Endothelial cell of umbilical vein (primary cell): ENCODE results near the gene FCN1. TPM values are rescaled to one million over a fixed set of nuclear protein-coding genes. Genes with fewer than 3 reads are reported as not detected.

Experiments used
- BruUV-seq: library from RNA; stranded (reverse); fragments of 400-500 nt; replicated peaks from 2 replicates; lab custom pipeline; 2021; lab: Mats Ljungman, UMichigan
- CTCF ChIA-PET: fragments of 300-600, 350-600 bp; sonication (Branson Sonifier 250); formaldehyde crosslinking; loops from one replicate; lab custom pipeline; 2021; ENCODE audit warnings: antibody characterized with exemption, inconsistent platforms; lab: Charles Lee
- POLR2A ChIA-PET: fragments of 300-600, 350-600 bp; sonication (Branson Sonifier 250); formaldehyde crosslinking; loops from one replicate; lab custom pipeline; 2021; ENCODE audit warnings: antibody characterized with exemption, inconsistent platforms; lab: Charles Lee
- DNase-seq: peaks from one replicate; pipeline ENCODE4 v3.0.0-alpha.2; 2011; ENCODE audit warnings: low read depth, low spot score
- FAIRE-seq: peaks from 2 replicates; lab custom pipeline; 2011; peaks lifted over from hg19 to GRCh38; lab: Jason Lieb, UNC
- H2AFZ ChIP-seq: 2 replicates; pipeline ENCODE4 v1.6.0; 2012; ENCODE audit warnings: low read depth, low read length, control low read depth, inconsistent platforms
- H3K27ac ChIP-seq: 2 replicates; pipeline ENCODE4 v1.5.1; 2011; ENCODE audit warnings: low read depth, mild to moderate bottlenecking, control low read depth, low read length, moderate library complexity; ENCODE audit not compliant: insufficient read depth
- H3K27me3 ChIP-seq, 2 experiments: 2 replicates each; pipeline versions ENCODE4 v1.6.0 to v1.6.1; 2011; ENCODE audit warnings: low read length in 2 of 2, mixed read lengths in 1 of 2; ENCODE audit not compliant: control insufficient read depth in 2 of 2, insufficient read depth in 2 of 2
- H3K36me3 ChIP-seq, 2 experiments: 2 replicates in 1 of 2; 3 replicates in 1 of 2; pipeline ENCODE4 v1.5.1; 2011; ENCODE audit warnings: low read length in 2 of 2, mild to moderate bottlenecking in 1 of 2, moderate library complexity in 1 of 2; ENCODE audit not compliant: control insufficient read depth in 2 of 2, insufficient read depth in 2 of 2; ENCODE audit errors: extremely low read depth in 1 of 2
- H3K4me1 ChIP-seq: 3 replicates; pipeline ENCODE4 v1.5.1; 2011; ENCODE audit warnings: mild to moderate bottlenecking, low read length; ENCODE audit not compliant: control insufficient read depth, insufficient read depth; ENCODE audit errors: extremely low read depth
- H3K4me2 ChIP-seq: 2 replicates; pipeline ENCODE4 v1.6.1; 2011; ENCODE audit warnings: low read length, control low read depth, mixed read lengths; ENCODE audit not compliant: insufficient read depth
- H3K4me3 ChIP-seq, 3 experiments: fragments of 200-600 bp in 1 of 3; sonication (generic), shearing (Covaris generic) in 1 of 3; replicated peaks in 1 of 3; 2 replicates each; pipeline ENCODE4 v1.5.1; 2011 to 2016; ENCODE audit warnings: control low read depth in 3 of 3, low read length in 3 of 3, mild to moderate bottlenecking in 2 of 3, inconsistent platforms in 1 of 3, low read depth in 1 of 3, moderate library complexity in 1 of 3; ENCODE audit not compliant: insufficient read depth in 1 of 3
- H3K79me2 ChIP-seq: 2 replicates; pipeline ENCODE4 v1.6.0; 2012; ENCODE audit warnings: low read length, inconsistent platforms; ENCODE audit not compliant: control insufficient read depth, insufficient read depth
- H3K9ac ChIP-seq: replicated peaks from 2 replicates; pipeline ENCODE3; 2011; ENCODE audit warnings: low read length, control low read depth; ENCODE audit not compliant: insufficient read depth; ENCODE audit errors: extremely low read depth
- H3K9me1 ChIP-seq: replicated peaks from 3 replicates; pipeline ENCODE4 v1.6.0; 2011; ENCODE audit warnings: mild to moderate bottlenecking, low read length; ENCODE audit not compliant: control insufficient read depth, insufficient read depth; ENCODE audit errors: extremely low read depth
- H3K9me3 ChIP-seq: replicated peaks from 2 replicates; pipeline ENCODE4 v1.5.1; 2012; ENCODE audit warnings: low read length, inconsistent platforms; ENCODE audit not compliant: control insufficient read depth, insufficient read depth
- H4K20me1 ChIP-seq: replicated peaks from 2 replicates; pipeline ENCODE3; 2011; ENCODE audit warnings: mild to moderate bottlenecking, low read length; ENCODE audit not compliant: control insufficient read depth, insufficient read depth; ENCODE audit errors: extremely low read depth
- CTCF ChIP-seq, 2 donors: IDR thresholded peaks; 1 replicate in 1 of 2; 2 replicates in 1 of 2; pipeline ENCODE4 v1.5.1; 2011; ENCODE audit warnings: low read length in 2 of 2, mild to moderate bottlenecking in 2 of 2, moderate library complexity in 2 of 2, control low read depth in 1 of 2, inconsistent platforms in 1 of 2, low read depth in 1 of 2; ENCODE audit not compliant: insufficient read depth in 1 of 2; ENCODE audit errors: extremely low read depth in 1 of 2
- EZH2 ChIP-seq: IDR thresholded peaks from 2 replicates; pipeline ENCODE4 v1.6.1; 2012; ENCODE audit warnings: borderline replicate concordance, low read depth, mild to moderate bottlenecking, moderate library complexity, low read length, inconsistent platforms; ENCODE audit not compliant: severe bottlenecking
- FOS ChIP-seq: IDR thresholded peaks from 2 replicates; pipeline ENCODE4 v1.6.1; 2011; ENCODE audit warnings: mild to moderate bottlenecking, low read length, moderate library complexity, borderline replicate concordance; ENCODE audit not compliant: insufficient read depth
- GATA2 ChIP-seq: IDR thresholded peaks from 2 replicates; pipeline ENCODE4 v1.7.0; 2011; ENCODE audit warnings: low read depth, mild to moderate bottlenecking, moderate library complexity, mixed read lengths, low read length; ENCODE audit not compliant: insufficient read length, insufficient read depth
- JUN ChIP-seq: IDR thresholded peaks from 2 replicates; pipeline ENCODE4 v1.6.1; 2011; ENCODE audit warnings: borderline replicate concordance, low read depth; ENCODE audit not compliant: insufficient read length, insufficient read depth
- MAX ChIP-seq: IDR thresholded peaks from 2 replicates; pipeline ENCODE4 v1.6.1; 2011; ENCODE audit not compliant: insufficient read depth, insufficient read length
- MYC ChIP-seq: IDR thresholded peaks from one replicate; pipeline ENCODE4 v1.6.1; 2011; ENCODE audit warnings: mild to moderate bottlenecking, low read depth, low read length
- POLR2A ChIP-seq: IDR thresholded peaks from 2 replicates; pipeline ENCODE4 v1.6.1; 2012; ENCODE audit warnings: low read depth, mild to moderate bottlenecking, control low read depth, low read length
- POLR2AphosphoS5 ChIP-seq: IDR thresholded peaks from 2 replicates; pipeline ENCODE4 v1.6.1; 2012; ENCODE audit warnings: low read depth, mild to moderate bottlenecking, control low read depth, low read length, moderate library complexity; ENCODE audit not compliant: insufficient read depth
- dilution Hi-C: fragments of 300-500 bp; cut with MboI; formaldehyde crosslinking; loops from one replicate; pipeline ENCODE4 v1.15.0; 2019; ENCODE audit warnings: low sequenced_read_pairs; ENCODE audit not compliant: extremely low pct_ligation_motif_present
- intact Hi-C: fragments of 100-400 bp; cut with micrococcal nuclease; formaldehyde crosslinking; loops from one replicate; pipeline ENCODE4 v1.10.0; 2022
- polyA plus RNA-seq, 4 experiments: library from polyadenylated mRNA; depleted of rRNA in 3 of 4; stranded (reverse) in 3 of 4; unstranded in 1 of 4; fragments of >200 nt; gene quantifications; 2 replicates each; pipeline versions ENCODE4 v1.2.1 to v1.2.3, GENCODE V29; 2011 to 2012; ENCODE audit warnings: missing spikeins in 1 of 4
- total RNA-seq: library from RNA; stranded (reverse); gene quantifications from 2 replicates; pipeline ENCODE4 v1.2.3, GENCODE V29; 2021

FCN1 gene
- total and polyA plus RNA-seq, 2 donors (not counting 3 experiments of a cell fraction or from before 2014, with no cell fraction given), result not detected

- POLR2A ChIA-PET, result no interaction called here
- H3K36me3 ChIP-seq, result no peaks in the 10 kb centered on the region
- no peaks in the 10 kb centered on the region for H3K79me2 ChIP-seq
- DNase-seq, result no peak
- no peaks in the 10 kb centered on the region for H3K9me3 ChIP-seq
- H3K9ac ChIP-seq, result no peak overlapping the region
- FAIRE-seq, result no peak
- H3K9me1 ChIP-seq, result no peaks in the 10 kb centered on the region
- no peaks in the 10 kb centered on the region for H4K20me1 ChIP-seq
- no peaks in the 10 kb centered on the region for H3K27me3 ChIP-seq
- BruUV-seq, result no TSS peak
- H3K27ac ChIP-seq, result no peak overlapping the region
- CTCF ChIA-PET, result no interaction called here
- H3K4me2 ChIP-seq, result no peak overlapping the region
- H2AFZ ChIP-seq, result no peak overlapping the region
- intact Hi-C loops, result no loop called here
- H3K4me1 ChIP-seq, result no peaks in the 10 kb centered on the region
- TF ChIP-seq JUN, result no peak
- TF ChIP-seq GATA2, result no peak
- no peak for TF ChIP-seq FOS
- no peak for TF ChIP-seq MYC
- TF ChIP-seq CTCF (IDR thresholded peaks at IDR 0.05; ENCODE audit: extremely low read depth in 1 of 2, insufficient read depth in 1 of 2, low read depth in 1 of 2, low read length in 2 of 2), result no peak
- no peak for TF ChIP-seq EZH2
- no peak for TF ChIP-seq POLR2A
- TF ChIP-seq MAX, result no peak
- TF ChIP-seq POLR2AphosphoS5, result no peak
- H3K4me3 ChIP-seq, result no peak overlapping the region
- dilution Hi-C loops, result no loop called here
These were observed 45.8 kb upstream of the FCN1 start for GRCh38 chr9:134963546-134963945.
